HepG2 (cell line): ENCODE data around the gene DCUN1D2. TPM values are rescaled to one million over a fixed set of nuclear protein-coding genes. Genes with fewer than 3 reads are reported as not detected.
"Not testable (repeated sequence)": the region's sequence is repeated elsewhere in the genome, so short reads cannot be mapped to it uniquely, and the experiment has no call there.

ENCODE experiments used
- ATAC-seq: fragments of 200-7000 bp; cut with Tn5 transposase; 3 replicates; pipeline ENCODE4 v1.9.1; 2020; ENCODE audit warnings: mild to moderate bottlenecking, moderate library complexity
- BruUV-seq: library from RNA; stranded (reverse); fragments of 400-500 nt; replicated peaks from 2 replicates; lab custom pipeline; 2021; lab: Mats Ljungman, UMichigan
- CTCF ChIA-PET: fragments of 300-600 bp; formaldehyde crosslinking; extraction: SDS; loops from one replicate; lab custom pipeline; 2021; ENCODE audit warnings: low total read pairs, inconsistent platforms, low intra/inter-chr PET ratio; lab: Yijun Ruan, JAX
- POLR2A ChIA-PET: fragments of 350-600 bp; sonication (Branson Sonifier 250); formaldehyde crosslinking; loops from one replicate; lab custom pipeline; 2020; ENCODE audit warnings: antibody characterized with exemption, inconsistent platforms; lab: Yijun Ruan, JAX
- DNase-seq: peaks from one replicate; pipeline ENCODE4 v3.0.0-alpha.2; 2015; ENCODE audit warnings: low spot score
- FAIRE-seq: peaks from 3 replicates; lab custom pipeline; 2011; peaks lifted over from hg19 to GRCh38; lab: Jason Lieb, UNC
- H2AFZ ChIP-seq: one replicate; pipeline ENCODE4 v1.6.1; 2011; ENCODE audit warnings: low read length, inconsistent platforms
- H3K27ac ChIP-seq: fragments of 300-600 bp; 3 replicates; pipeline ENCODE4 v1.8.0; 2011; ENCODE audit warnings: mixed run types, mild to moderate bottlenecking, mixed read lengths, low read length, inconsistent platforms; ENCODE audit not compliant: insufficient read depth; ENCODE audit errors: extremely low read length
- H3K27me3 ChIP-seq, 2 experiments: fragments of 200-600 bp in 1 of 2; 2 replicates in 1 of 2; 3 replicates in 1 of 2; pipeline versions ENCODE4 v1.6.0 to v1.8.0; 2011; ENCODE audit warnings: low read length in 2 of 2, mild to moderate bottlenecking in 2 of 2, moderate library complexity in 2 of 2, inconsistent platforms in 1 of 2; ENCODE audit not compliant: insufficient read depth in 2 of 2, control insufficient read depth in 1 of 2
- H3K36me3 ChIP-seq, 2 experiments: fragments of 200-600 bp in 1 of 2; replicated peaks in 1 of 2; 2 replicates in 1 of 2; 3 replicates in 1 of 2; pipeline versions ENCODE4 v1.5.1 to v1.8.0; 2011; ENCODE audit warnings: low read length in 2 of 2, inconsistent platforms in 1 of 2; ENCODE audit not compliant: insufficient read depth in 2 of 2, control insufficient read depth in 1 of 2
- H3K4me1 ChIP-seq: 2 replicates; pipeline ENCODE4 v1.5.1; 2012; ENCODE audit warnings: low read length, inconsistent platforms; ENCODE audit not compliant: insufficient read depth
- H3K4me2 ChIP-seq: 2 replicates; pipeline ENCODE4 v1.6.0; 2011; ENCODE audit warnings: low read depth, low read length, inconsistent platforms
- H3K4me3 ChIP-seq, 3 experiments: fragments of 200-600 bp in 1 of 3; sonication (generic), shearing (Covaris generic) in 1 of 3; replicated peaks in 1 of 3; 2 replicates each; pipeline ENCODE4 v1.5.1; 2011 to 2016; ENCODE audit warnings: low read length in 3 of 3, inconsistent platforms in 2 of 3, low read depth in 2 of 3, mild to moderate bottlenecking in 2 of 3, control low read depth in 1 of 3, mixed read lengths in 1 of 3; ENCODE audit not compliant: insufficient read depth in 1 of 3
- H3K79me2 ChIP-seq: one replicate; pipeline ENCODE4 v1.6.1; 2011; ENCODE audit warnings: low read length, inconsistent platforms; ENCODE audit not compliant: insufficient read depth
- H3K9ac ChIP-seq: 2 replicates; pipeline ENCODE4 v1.6.0; 2011; ENCODE audit warnings: mild to moderate bottlenecking, low read depth, low read length, inconsistent platforms; ENCODE audit not compliant: insufficient read depth
- H3K9me3 ChIP-seq: 2 replicates; pipeline ENCODE4 v1.5.1; 2012; ENCODE audit warnings: mild to moderate bottlenecking, low read length
- H4K20me1 ChIP-seq: 2 replicates; pipeline ENCODE4 v1.6.0; 2011; ENCODE audit warnings: inconsistent platforms, mild to moderate bottlenecking, low read length, moderate library complexity; ENCODE audit not compliant: insufficient read depth
- BHLHE40 ChIP-seq: IDR thresholded peaks from 2 replicates; pipeline ENCODE4 v1.6.1; 2011; ENCODE audit warnings: low read length, improper control_type of control experiment
- DPF2 ChIP-seq: sonication (generic); formaldehyde crosslinking; IDR thresholded peaks from 2 replicates; pipeline ENCODE4 v1.4.0; 2020; ENCODE audit warnings: mild to moderate bottlenecking, low read depth, missing genetic modification reagents, borderline replicate concordance
- HMGA1 ChIP-seq: sonication (generic); formaldehyde crosslinking; conservative IDR thresholded peaks from 2 replicates; pipeline ENCODE4 v1.4.0; 2020; ENCODE audit warnings: missing genetic modification reagents
- HNF4G ChIP-seq, 2 experiments: sonication (generic) in 1 of 2; formaldehyde crosslinking in 1 of 2; IDR thresholded peaks; 2 replicates each; pipeline versions ENCODE4 v1.4.0 to v1.6.1; 2011 to 2020; ENCODE audit warnings: borderline replicate concordance in 2 of 2, low read depth in 2 of 2, mild to moderate bottlenecking in 2 of 2, low read length in 1 of 2, missing genetic modification reagents in 1 of 2, moderate library complexity in 1 of 2
- MIER2 ChIP-seq: IDR thresholded peaks from 2 replicates; pipeline ENCODE4 v1.6.1; 2016; ENCODE audit warnings: missing biosample characterization, missing genetic modification reagents
- ZNF589 ChIP-seq: sonication (generic); formaldehyde crosslinking; conservative IDR thresholded peaks from 2 replicates; pipeline ENCODE4 v1.8.0; 2022; ENCODE audit warnings: mild to moderate bottlenecking, moderate library complexity, missing genetic modification reagents
- ZNF788 ChIP-seq: sonication (generic); formaldehyde crosslinking; IDR thresholded peaks from 2 replicates; pipeline ENCODE4 v1.5.0; 2020; ENCODE audit warnings: mild to moderate bottlenecking, missing genetic modification reagents, borderline replicate concordance
- WGBS: methylation state at CpG from one replicate; pipeline ENCODE4 v1.1.6; 2017; ENCODE audit warnings: low lambda C conversion rate; 5-methylcytosine and 5-hydroxymethylcytosine counted together
- in situ Hi-C: cut with HindIII; loops from 2 replicates; pipeline ENCODE4 v1.10.0; 2017; ENCODE audit warnings: low pct_unique_long_range_greater_than_20kb; ENCODE audit not compliant: extremely low pct_ligation_motif_present
- intact Hi-C: fragments of 100-400 bp; cut with micrococcal nuclease; formaldehyde crosslinking; loops from one replicate; pipeline ENCODE4 v1.10.0; 2022; ENCODE audit not compliant: unreplicated experiment
- polyA plus RNA-seq, 8 experiments: library from polyadenylated mRNA; depleted of rRNA in 3 of 8; stranded (reverse) in 7 of 8; unstranded in 1 of 8; fragments of >200 nt; fragmentation: Illumina TruSeq in 4 of 8; extraction: Trizol in 4 of 8; gene quantifications; 2 replicates each; pipeline versions ENCODE4 v1.2.1 to v1.2.3, GENCODE V29; 2011 to 2016; ENCODE audit warnings: low read depth in 4 of 8, missing spikeins in 1 of 8, mixed read lengths in 1 of 8; ENCODE audit not compliant: insufficient read depth in 1 of 8
- total RNA-seq, 5 experiments: library from RNA; depleted of rRNA; stranded (reverse); fragments of >200 nt; fragmentation: Illumina TruSeq; extraction: Trizol; gene quantifications; 2 replicates each; pipeline ENCODE4 v1.2.3, GENCODE V29; 2016; ENCODE audit warnings: low read depth in 1 of 5
- TF ChIP-seq, protein P1 (sequence below): sonication (generic); formaldehyde crosslinking; IDR thresholded peaks from 2 replicates; pipeline ENCODE4 v1.4.0; 2020; ENCODE audit warnings: missing genetic modification reagents
- TF ChIP-seq, protein P2 (sequence below): sonication (generic); formaldehyde crosslinking; IDR thresholded peaks from 2 replicates; pipeline ENCODE4 v1.4.0; 2020; ENCODE audit warnings: missing genetic modification reagents, borderline replicate concordance
- TF ChIP-seq, protein P3 (sequence below): sonication (generic); formaldehyde crosslinking; IDR thresholded peaks from 2 replicates; pipeline ENCODE4 v1.5.0; 2020; ENCODE audit warnings: mild to moderate bottlenecking, missing genetic modification reagents

The DCUN1D2 gene
- total and polyA plus RNA-seq, 2 of the 13 experiments (the other 11 are each of a cell fraction or from before 2014, with no cell fraction given), result 9.1 to 9.6 TPM

DNA sequence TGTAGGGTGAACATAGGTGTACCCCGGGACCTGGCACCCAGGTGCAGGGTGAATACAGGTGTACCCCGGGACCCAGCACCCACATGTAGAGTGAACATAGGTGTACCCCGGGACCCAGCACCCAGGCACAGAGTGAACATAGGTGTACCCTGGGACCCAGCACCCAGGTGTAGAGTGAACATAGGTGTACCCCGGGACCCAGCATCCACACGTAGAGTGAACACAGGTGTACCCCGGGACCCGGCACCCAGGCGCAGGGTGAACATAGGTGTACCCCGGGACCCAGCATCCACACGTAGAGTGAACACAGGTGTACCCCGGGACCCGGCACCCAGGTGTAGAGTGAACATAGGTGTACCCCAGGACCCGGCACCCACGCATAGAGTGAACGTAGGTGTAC, 54.6 kb downstream of the DCUN1D2 start:
- BruUV-seq, H3K36me3 ChIP-seq, H4K20me1 ChIP-seq, H3K79me2 ChIP-seq, H3K4me3 ChIP-seq, H2AFZ ChIP-seq, POLR2A ChIA-PET, ATAC-seq, in situ Hi-C loops, H3K4me2 ChIP-seq, DNase-seq, H3K9ac ChIP-seq, intact Hi-C loops, FAIRE-seq, H3K9me3 ChIP-seq, CTCF ChIA-PET, H3K27ac ChIP-seq: not testable (repeated sequence)
- H3K27me3 ChIP-seq, result 0 out of 5 replicates have a peak, but pooled peaks cover 0 to 10% of the 10 kb centered on the region in 2 experiments
- H3K4me1 ChIP-seq, result peaks cover 22% of the 10 kb centered on the region
- 93% methylated on average over 13 of the region's 15 CpGs for WGBS

DNA sequence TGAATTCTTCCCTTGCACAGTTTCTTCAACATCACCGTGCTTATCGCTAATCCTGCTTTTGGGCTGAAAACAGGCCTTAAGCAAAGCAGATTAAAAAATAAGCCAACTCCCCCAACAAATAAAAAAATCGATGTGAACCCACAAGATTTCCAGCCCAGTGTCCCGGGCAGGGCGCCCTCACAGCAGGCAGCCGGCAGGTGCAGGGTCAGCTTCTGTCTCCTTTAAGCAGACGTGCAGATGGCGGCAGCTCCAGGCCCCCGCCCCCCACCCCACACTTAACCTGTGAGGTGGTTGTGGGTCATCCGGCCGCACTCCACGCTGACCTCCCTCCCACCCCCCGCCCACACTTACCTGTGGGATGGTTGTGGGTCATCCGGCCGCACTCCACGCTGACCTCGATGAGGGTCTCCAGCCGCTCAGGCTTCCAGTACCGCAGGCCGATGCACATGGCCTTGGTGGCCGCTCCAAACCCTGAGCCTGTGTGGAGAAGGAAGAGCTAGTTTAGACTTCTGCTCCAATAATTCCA, 57.1 kb downstream of the DCUN1D2 start:
- Histone ChIP-seq H3K27me3 (peaks cover 3 to 24% of the 10 kb centered on the region in 2 experiments; a peak in 2 of 5 replicates), H3K9me3 (no peaks in the 10 kb centered on the region), H2AFZ (no peak overlapping the region), H3K9ac (no peak overlapping the region), H3K36me3 (no peaks in the 10 kb centered on the region), H3K4me1 (peaks cover 16% of the 10 kb centered on the region), H3K79me2 (no peaks in the 10 kb centered on the region), H3K27ac (no peak overlapping the region), H3K4me3 (no peak overlapping the region), H3K4me2 (no peak overlapping the region), H4K20me1 (no peaks in the 10 kb centered on the region)
- FAIRE-seq (no peak), DNase-seq (no peak), ATAC-seq (no peak)
- BruUV-seq, result no TSS peak
- WGBS, result 61% methylated on average over 12 of the region's 21 CpGs
- intact Hi-C loops (no loop called here), in situ Hi-C loops (no loop called here)
- POLR2A ChIA-PET, result no interaction called here
- CTCF ChIA-PET, result no interaction called here
- no peak for TF ChIP-seq HNF4G (IDR thresholded peaks at IDR 0.05; ENCODE audit: borderline replicate concordance, low read depth, low read length)
- TF ChIP-seq HNF4G (CRISPR knock-in tag; IDR thresholded peaks at IDR 0.05; ENCODE audit: borderline replicate concordance, low read depth), result no peak
- TF ChIP-seq ZNF788 (CRISPR knock-in tag), result no peak
- TF ChIP-seq, protein P1, sequence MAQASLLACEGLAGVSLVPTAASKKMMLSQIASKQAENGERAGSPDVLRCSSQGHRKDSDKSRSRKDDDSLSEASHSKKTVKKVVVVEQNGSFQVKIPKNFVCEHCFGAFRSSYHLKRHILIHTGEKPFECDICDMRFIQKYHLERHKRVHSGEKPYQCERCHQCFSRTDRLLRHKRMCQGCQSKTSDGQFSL (CRISPR knock-in tag), result no peak
- TF ChIP-seq MIER2 (CRISPR knock-in tag), result no peak
- TF ChIP-seq, protein P2, sequence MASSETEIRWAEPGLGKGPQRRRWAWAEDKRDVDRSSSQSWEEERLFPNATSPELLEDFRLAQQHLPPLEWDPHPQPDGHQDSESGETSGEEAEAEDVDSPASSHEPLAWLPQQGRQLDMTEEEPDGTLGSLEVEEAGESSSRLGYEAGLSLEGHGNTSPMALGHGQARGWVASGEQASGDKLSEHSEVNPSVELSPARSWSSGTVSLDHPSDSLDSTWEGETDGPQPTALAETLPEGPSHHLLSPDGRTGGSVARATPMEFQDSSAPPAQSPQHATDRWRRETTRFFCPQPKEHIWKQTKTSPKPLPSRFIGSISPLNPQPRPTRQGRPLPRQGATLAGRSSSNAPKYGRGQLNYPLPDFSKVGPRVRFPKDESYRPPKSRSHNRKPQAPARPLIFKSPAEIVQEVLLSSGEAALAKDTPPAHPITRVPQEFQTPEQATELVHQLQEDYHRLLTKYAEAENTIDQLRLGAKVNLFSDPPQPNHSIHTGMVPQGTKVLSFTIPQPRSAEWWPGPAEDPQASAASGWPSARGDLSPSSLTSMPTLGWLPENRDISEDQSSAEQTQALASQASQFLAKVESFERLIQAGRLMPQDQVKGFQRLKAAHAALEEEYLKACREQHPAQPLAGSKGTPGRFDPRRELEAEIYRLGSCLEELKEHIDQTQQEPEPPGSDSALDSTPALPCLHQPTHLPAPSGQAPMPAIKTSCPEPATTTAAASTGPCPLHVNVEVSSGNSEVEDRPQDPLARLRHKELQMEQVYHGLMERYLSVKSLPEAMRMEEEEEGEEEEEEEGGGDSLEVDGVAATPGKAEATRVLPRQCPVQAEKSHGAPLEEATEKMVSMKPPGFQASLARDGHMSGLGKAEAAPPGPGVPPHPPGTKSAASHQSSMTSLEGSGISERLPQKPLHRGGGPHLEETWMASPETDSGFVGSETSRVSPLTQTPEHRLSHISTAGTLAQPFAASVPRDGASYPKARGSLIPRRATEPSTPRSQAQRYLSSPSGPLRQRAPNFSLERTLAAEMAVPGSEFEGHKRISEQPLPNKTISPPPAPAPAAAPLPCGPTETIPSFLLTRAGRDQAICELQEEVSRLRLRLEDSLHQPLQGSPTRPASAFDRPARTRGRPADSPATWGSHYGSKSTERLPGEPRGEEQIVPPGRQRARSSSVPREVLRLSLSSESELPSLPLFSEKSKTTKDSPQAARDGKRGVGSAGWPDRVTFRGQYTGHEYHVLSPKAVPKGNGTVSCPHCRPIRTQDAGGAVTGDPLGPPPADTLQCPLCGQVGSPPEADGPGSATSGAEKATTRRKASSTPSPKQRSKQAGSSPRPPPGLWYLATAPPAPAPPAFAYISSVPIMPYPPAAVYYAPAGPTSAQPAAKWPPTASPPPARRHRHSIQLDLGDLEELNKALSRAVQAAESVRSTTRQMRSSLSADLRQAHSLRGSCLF (CRISPR knock-in tag), result no peak
- no peak for TF ChIP-seq BHLHE40
- TF ChIP-seq DPF2 (CRISPR knock-in tag), result no peak
- TF ChIP-seq ZNF589 (CRISPR knock-in tag), result no peak
- no peak for TF ChIP-seq HMGA1 (CRISPR knock-in tag)
- TF ChIP-seq, protein P3, sequence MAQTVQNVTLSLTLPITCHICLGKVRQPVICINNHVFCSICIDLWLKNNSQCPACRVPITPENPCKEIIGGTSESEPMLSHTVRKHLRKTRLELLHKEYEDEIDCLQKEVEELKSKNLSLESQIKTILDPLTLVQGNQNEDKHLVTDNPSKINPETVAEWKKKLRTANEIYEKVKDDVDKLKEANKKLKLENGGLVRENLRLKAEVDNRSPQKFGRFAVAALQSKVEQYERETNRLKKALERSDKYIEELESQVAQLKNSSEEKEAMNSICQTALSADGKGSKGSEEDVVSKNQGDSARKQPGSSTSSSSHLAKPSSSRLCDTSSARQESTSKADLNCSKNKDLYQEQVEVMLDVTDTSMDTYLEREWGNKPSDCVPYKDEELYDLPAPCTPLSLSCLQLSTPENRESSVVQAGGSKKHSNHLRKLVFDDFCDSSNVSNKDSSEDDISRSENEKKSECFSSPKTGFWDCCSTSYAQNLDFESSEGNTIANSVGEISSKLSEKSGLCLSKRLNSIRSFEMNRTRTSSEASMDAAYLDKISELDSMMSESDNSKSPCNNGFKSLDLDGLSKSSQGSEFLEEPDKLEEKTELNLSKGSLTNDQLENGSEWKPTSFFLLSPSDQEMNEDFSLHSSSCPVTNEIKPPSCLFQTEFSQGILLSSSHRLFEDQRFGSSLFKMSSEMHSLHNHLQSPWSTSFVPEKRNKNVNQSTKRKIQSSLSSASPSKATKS, result no peak
